Measurements from ENCODE around the gene SLC10A3.
A peak's percentile ranks its signal among the peaks of the same experiment; 100 is the strongest.

SLC10A3 gene

GRCh38 chrX:154441984-154442707, 48.3 kb downstream of the SLC10A3 start:
- peaks cover 0 to 22% (median 18%) of the 10 kb centered on the region in 4 experiments for H3K4me1 ChIP-seq (ENCODE audit: control extremely low read depth in 1 of 4, control insufficient read depth in 4 of 4, insufficient read depth in 4 of 4, low read length in 3 of 4)
- POLR2A ChIA-PET, result no interaction called here
- peaks cover 0 to 3% (median 0%) of the 10 kb centered on the region in 5 experiments for H3K9me3 ChIP-seq (ENCODE audit: control extremely low read depth in 1 of 5, control insufficient read depth in 4 of 5, insufficient read depth in 2 of 5, low read depth in 1 of 5, low read length in 4 of 5)
- H3K36me3 ChIP-seq (ENCODE audit: control insufficient read depth in 4 of 4, insufficient read depth in 4 of 4, low read length in 3 of 4), result peaks cover 3 to 38% (median 20%) of the 10 kb centered on the region in 4 experiments
- no peak for DNase-seq
- peaks cover 0 to 5% (median 0%) of the 10 kb centered on the region in 5 experiments for H3K27me3 ChIP-seq (replicated peaks in 2 of 5; ENCODE audit: control insufficient read depth in 4 of 5, insufficient read depth in 5 of 5, low read length in 4 of 5)
- WGBS (ENCODE audit: insufficient coverage), result 92% methylated on average over 19 of the region's 21 CpGs
- CTCF ChIA-PET, result interaction anchor here (1.1 to 1.3 kb wide), 3 partner anchors 12 to 69 kb away, joined by 3 to 4 read pairs (median 3); no protein-coding TSS in a partner anchor
- no peak overlapping the region for H3K27ac ChIP-seq (ENCODE audit: insufficient read depth in 1 of 2, low read depth in 1 of 2, low read length in 2 of 2, poor library complexity in 1 of 2, severe bottlenecking in 2 of 2)
- H3K4me3 ChIP-seq (ENCODE audit: control insufficient read depth in 1 of 7, extremely low read depth in 1 of 7, insufficient read depth in 4 of 7, low read depth in 2 of 7, low read length in 6 of 7), result no peak overlapping the region

- WGBS (ENCODE audit: insufficient coverage), result 97% methylated on average over 9 of the region's 11 CpGs
- DNase-seq, result no peak
- POLR2A ChIA-PET, result interaction anchor here (0.8 kb wide), 1 partner anchor 10 kb away, joined by 3 read pairs; no protein-coding TSS in a partner anchor
- Histone ChIP-seq H3K27ac (ENCODE audit: insufficient read depth in 1 of 2, low read depth in 1 of 2, low read length in 2 of 2, poor library complexity in 1 of 2, severe bottlenecking in 2 of 2) (no peak overlapping the region), H3K4me3 (ENCODE audit: control insufficient read depth in 1 of 7, extremely low read depth in 1 of 7, insufficient read depth in 4 of 7, low read depth in 2 of 7, low read length in 6 of 7) (no peak overlapping the region), H3K27me3 (replicated peaks in 2 of 5; ENCODE audit: control insufficient read depth in 4 of 5, insufficient read depth in 5 of 5, low read length in 4 of 5) (peaks cover 0 to 5% (median 0%) of the 10 kb centered on the region in 5 experiments), H3K9me3 (ENCODE audit: control extremely low read depth in 1 of 5, control insufficient read depth in 4 of 5, insufficient read depth in 2 of 5, low read depth in 1 of 5, low read length in 4 of 5) (peaks cover 0 to 3% (median 0%) of the 10 kb centered on the region in 5 experiments), H3K36me3 (ENCODE audit: control insufficient read depth in 4 of 4, insufficient read depth in 4 of 4, low read length in 3 of 4) (peaks cover 3 to 33% (median 20%) of the 10 kb centered on the region in 4 experiments), H3K4me1 (ENCODE audit: control extremely low read depth in 1 of 4, control insufficient read depth in 4 of 4, insufficient read depth in 4 of 4, low read length in 3 of 4) (peaks cover 0 to 22% (median 18%) of the 10 kb centered on the region in 4 experiments)
- CTCF ChIA-PET, result interaction anchor here (1.1 to 1.2 kb wide), 2 partner anchors 11 to 40 kb away, joined by 3 to 4 read pairs; no protein-coding TSS in a partner anchor
Observed at GRCh38 chrX:154441564-154441963, 48.9 kb downstream of the SLC10A3 start.

DNA sequence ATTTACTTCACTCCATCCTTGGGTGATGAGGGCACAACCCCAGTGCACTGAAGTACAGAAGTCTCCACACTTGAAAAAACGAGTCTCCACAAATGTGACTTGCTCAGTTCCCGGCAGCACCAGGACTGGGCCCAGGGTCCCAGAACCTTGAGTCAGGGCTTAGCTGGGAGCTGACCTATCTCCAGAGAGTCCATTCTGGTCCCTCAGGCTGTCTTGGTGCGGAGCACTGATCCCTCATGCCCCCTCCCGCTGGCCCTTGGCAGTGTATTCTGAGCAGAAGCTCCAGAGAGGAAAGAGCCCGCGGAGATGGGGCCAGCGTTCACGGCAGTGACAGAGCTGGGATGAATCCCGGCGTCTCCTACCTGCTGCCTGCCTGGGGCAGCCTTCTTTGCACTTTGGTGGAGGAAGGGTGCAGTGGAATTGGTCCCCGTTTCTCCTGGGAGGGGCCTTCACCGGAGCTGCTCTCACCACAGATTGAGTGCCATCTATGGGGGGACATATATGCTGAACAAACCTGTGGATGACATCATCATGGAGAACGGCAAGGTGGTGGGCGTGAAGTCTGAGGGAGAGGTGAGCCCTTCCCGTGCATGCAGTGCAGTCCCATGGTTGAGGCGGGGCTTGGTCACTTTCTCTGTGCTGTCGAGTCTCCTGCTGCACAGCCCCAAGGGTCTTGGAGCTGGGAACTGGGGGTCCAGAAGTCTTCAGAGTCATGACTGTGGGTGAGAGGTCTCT, 49.6 kb downstream of the SLC10A3 start:
- DNase-seq, result no peak
- H3K4me3 ChIP-seq (ENCODE audit: control insufficient read depth in 1 of 7, extremely low read depth in 1 of 7, insufficient read depth in 4 of 7, low read depth in 2 of 7, low read length in 6 of 7), result no peak overlapping the region
- WGBS (ENCODE audit: insufficient coverage), result 89% methylated on average over 13 of the region's 17 CpGs
- no peak overlapping the region for H3K27ac ChIP-seq (ENCODE audit: insufficient read depth in 1 of 2, low read depth in 1 of 2, low read length in 2 of 2, poor library complexity in 1 of 2, severe bottlenecking in 2 of 2)
- no peaks in the 10 kb centered on the region for H3K27me3 ChIP-seq (replicated peaks in 2 of 5; ENCODE audit: control insufficient read depth in 4 of 5, insufficient read depth in 5 of 5, low read length in 4 of 5)
- CTCF ChIA-PET, result interaction anchor here (1.2 kb wide), 1 partner anchor 41 kb away, joined by 3 read pairs; no protein-coding TSS in a partner anchor
- peaks cover 3 to 30% (median 20%) of the 10 kb centered on the region in 4 experiments for H3K36me3 ChIP-seq (ENCODE audit: control insufficient read depth in 4 of 4, insufficient read depth in 4 of 4, low read length in 3 of 4)
- peaks cover 0 to 28% (median 18%) of the 10 kb centered on the region in 4 experiments for H3K4me1 ChIP-seq (ENCODE audit: control extremely low read depth in 1 of 4, control insufficient read depth in 4 of 4, insufficient read depth in 4 of 4, low read length in 3 of 4)
- peaks cover 0 to 9% (median 0%) of the 10 kb centered on the region in 5 experiments for H3K9me3 ChIP-seq (ENCODE audit: control extremely low read depth in 1 of 5, control insufficient read depth in 4 of 5, insufficient read depth in 2 of 5, low read depth in 1 of 5, low read length in 4 of 5)
- POLR2A ChIA-PET, result interaction anchor here (0.8 kb wide), 1 partner anchor 9 kb away, joined by 3 read pairs; no protein-coding TSS in a partner anchor

DNA sequence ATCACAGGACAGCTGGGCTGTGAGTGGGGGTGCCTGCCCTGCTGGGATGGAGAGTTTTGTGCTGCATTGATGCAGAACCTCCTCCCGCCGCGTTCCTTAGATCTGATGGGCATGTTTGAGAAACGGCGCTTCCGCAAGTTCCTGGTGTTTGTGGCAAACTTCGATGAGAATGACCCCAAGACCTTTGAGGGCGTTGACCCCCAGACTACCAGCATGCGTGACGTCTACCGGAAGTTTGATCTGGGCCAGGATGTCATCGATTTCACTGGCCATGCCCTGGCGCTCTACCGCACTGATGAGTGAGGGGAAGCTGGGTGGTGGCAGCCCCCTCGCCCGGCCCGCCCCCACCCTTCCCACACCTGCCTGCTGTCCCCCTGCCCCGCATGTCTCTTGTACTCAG, 50.6 kb downstream of the SLC10A3 start:
- WGBS (ENCODE audit: insufficient coverage), result 95% methylated on average over 8 of the region's 18 CpGs
- peaks cover 3 to 39% (median 20%) of the 10 kb centered on the region in 4 experiments for H3K36me3 ChIP-seq (ENCODE audit: control insufficient read depth in 4 of 4, insufficient read depth in 4 of 4, low read length in 3 of 4)

DNA sequence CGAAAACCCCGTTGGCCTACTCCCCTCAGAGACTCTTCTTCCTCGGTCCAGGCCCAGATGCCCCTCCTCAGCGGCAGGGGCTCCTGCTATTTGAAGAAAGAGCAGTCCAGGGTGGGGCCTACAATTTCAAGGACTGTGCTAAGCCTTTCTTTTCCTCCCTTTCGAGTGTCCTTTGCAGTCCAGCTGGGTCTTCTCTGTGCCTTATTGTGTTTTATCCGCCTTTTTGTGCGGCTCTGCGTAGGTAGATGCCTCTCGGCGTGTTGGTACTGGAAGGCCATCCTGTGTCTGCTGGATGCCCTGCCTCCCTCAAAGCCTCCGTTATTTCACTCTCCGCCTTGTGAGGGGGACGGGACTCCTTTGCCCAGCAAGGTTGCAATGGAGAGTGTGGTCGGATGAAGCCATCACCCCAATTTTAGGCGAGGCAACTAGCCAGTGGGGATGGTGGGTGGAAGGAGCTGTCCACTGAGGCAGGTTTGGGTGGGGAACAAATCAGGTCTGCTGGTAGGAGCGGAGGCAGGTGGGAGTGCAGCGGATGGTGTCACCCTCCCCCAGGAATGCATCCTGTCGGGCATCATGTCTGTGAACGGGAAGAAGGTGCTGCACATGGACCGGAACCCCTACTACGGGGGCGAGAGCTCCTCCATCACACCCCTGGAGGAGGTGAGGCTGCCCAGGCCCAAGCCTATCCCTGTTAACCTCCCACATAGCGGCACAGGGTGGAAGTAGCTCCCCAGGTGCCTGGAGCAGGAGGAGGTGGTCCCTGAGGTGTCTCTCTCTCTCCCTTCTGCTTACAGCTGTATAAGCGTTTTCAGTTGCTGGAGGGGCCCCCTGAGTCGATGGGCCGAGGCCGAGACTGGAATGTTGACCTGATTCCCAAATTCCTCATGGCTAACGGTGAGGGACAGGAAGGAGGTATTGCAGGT, 52.2 kb downstream of the SLC10A3 start:
- peaks cover 0 to 9% (median 0%) of the 10 kb centered on the region in 5 experiments for H3K9me3 ChIP-seq (ENCODE audit: control extremely low read depth in 1 of 5, control insufficient read depth in 4 of 5, insufficient read depth in 2 of 5, low read depth in 1 of 5, low read length in 4 of 5)
- 86% methylated on average over 20 of the region's 28 CpGs for WGBS (ENCODE audit: insufficient coverage)
- no peak overlapping the region for H3K27ac ChIP-seq (ENCODE audit: insufficient read depth in 1 of 2, low read depth in 1 of 2, low read length in 2 of 2, poor library complexity in 1 of 2, severe bottlenecking in 2 of 2)
- peak overlapping the region in 5 of 7 experiments; percentile 54 to 80 (median 70) for H3K4me3 ChIP-seq (ENCODE audit: control insufficient read depth in 1 of 7, extremely low read depth in 1 of 7, insufficient read depth in 4 of 7, low read depth in 2 of 7, low read length in 6 of 7)
- peaks cover 0 to 17% (median 5%) of the 10 kb centered on the region in 4 experiments for H3K4me1 ChIP-seq (ENCODE audit: control extremely low read depth in 1 of 4, control insufficient read depth in 4 of 4, insufficient read depth in 4 of 4, low read length in 3 of 4)
- CTCF ChIA-PET, result no interaction called here
- DNase-seq, result no peak
- POLR2A ChIA-PET, result no interaction called here
- H3K27me3 ChIP-seq (replicated peaks in 2 of 5; ENCODE audit: control insufficient read depth in 4 of 5, insufficient read depth in 5 of 5, low read length in 4 of 5), result peaks cover 0 to 2% (median 0%) of the 10 kb centered on the region in 5 experiments
- peaks cover 9 to 55% (median 32%) of the 10 kb centered on the region in 4 experiments for H3K36me3 ChIP-seq (ENCODE audit: control insufficient read depth in 4 of 4, insufficient read depth in 4 of 4, low read length in 3 of 4)

More for the DNA sequence above, 50.6 kb downstream of the SLC10A3 start:
- H3K27ac ChIP-seq (ENCODE audit: insufficient read depth in 1 of 2, low read depth in 1 of 2, low read length in 2 of 2, poor library complexity in 1 of 2, severe bottlenecking in 2 of 2), result no peak overlapping the region
- H3K27me3 ChIP-seq (replicated peaks in 2 of 5; ENCODE audit: control insufficient read depth in 4 of 5, insufficient read depth in 5 of 5, low read length in 4 of 5), result no peaks in the 10 kb centered on the region
- H3K4me3 ChIP-seq (ENCODE audit: control insufficient read depth in 1 of 7, extremely low read depth in 1 of 7, insufficient read depth in 4 of 7, low read depth in 2 of 7, low read length in 6 of 7), result no peak overlapping the region
- ChIA-PET POLR2A (no interaction called here), CTCF (no interaction called here)
- peaks cover 0 to 28% (median 15%) of the 10 kb centered on the region in 4 experiments for H3K4me1 ChIP-seq (ENCODE audit: control extremely low read depth in 1 of 4, control insufficient read depth in 4 of 4, insufficient read depth in 4 of 4, low read length in 3 of 4)
- no peak for DNase-seq
- peaks cover 0 to 9% (median 0%) of the 10 kb centered on the region in 5 experiments for H3K9me3 ChIP-seq (ENCODE audit: control extremely low read depth in 1 of 5, control insufficient read depth in 4 of 5, insufficient read depth in 2 of 5, low read depth in 1 of 5, low read length in 4 of 5)
